ENCODE data around the gene BCAS3. TPM values are rescaled to one million over a fixed set of nuclear protein-coding genes. Genes with fewer than 3 reads are reported as not detected.

The BCAS3 gene
- total RNA-seq, 1 experiment from 2014 or later: 26.3 TPM

- CTCF ChIA-PET: no interaction called here
- POLR2A ChIA-PET: no interaction called here
- Histone ChIP-seq H3K79me2 (ENCODE audit: insufficient read depth, low read length) (no peaks in the 10 kb centered on the region), H3K27me3 (ENCODE audit: insufficient read depth, low read length) (no peaks in the 10 kb centered on the region), H3K9me2 (ENCODE audit: insufficient read depth) (no peaks in the 10 kb centered on the region), H3K4me2 (ENCODE audit: low read length) (no peak overlapping the region), H3K9me3 (ENCODE audit: control insufficient read depth in 1 of 2, insufficient read depth in 1 of 2, low read depth in 1 of 2, low read length in 2 of 2) (no peaks in the 10 kb centered on the region), H2AFZ (ENCODE audit: low read depth, low read length, poor library complexity, severe bottlenecking) (no peak overlapping the region), H4K20me1 (ENCODE audit: insufficient read depth) (no peaks in the 10 kb centered on the region), H3K4me3 (replicated peaks in 1 of 2; ENCODE audit: low read depth in 1 of 2, low read length in 2 of 2) (no peak overlapping the region), H3K9ac (ENCODE audit: low read length) (no peak overlapping the region), H3K36me3 (ENCODE audit: control insufficient read depth in 1 of 2, insufficient read depth in 2 of 2, low read length in 2 of 2) (no peaks in the 10 kb centered on the region), H3K4me1 (ENCODE audit: control insufficient read depth in 1 of 2, insufficient read depth in 2 of 2, low read length in 2 of 2) (no peaks in the 10 kb centered on the region), H3K27ac (ENCODE audit: low read depth, low read length) (no peak overlapping the region)
- BruUV-seq (replicated peaks): no TSS peak
- intact Hi-C loops (cut with micrococcal nuclease): no loop called here
- no peak for TF ChIP-seq SRF (IDR thresholded peaks at IDR 0.05; ENCODE audit: low read depth)
- no peak for TF ChIP-seq SP1 (IDR thresholded peaks at IDR 0.05; ENCODE audit: low read depth)
- no peak for TF ChIP-seq ZNF274 (IDR thresholded peaks at IDR 0.05; ENCODE audit: low read depth, low read length)
- TF ChIP-seq, protein P1, sequence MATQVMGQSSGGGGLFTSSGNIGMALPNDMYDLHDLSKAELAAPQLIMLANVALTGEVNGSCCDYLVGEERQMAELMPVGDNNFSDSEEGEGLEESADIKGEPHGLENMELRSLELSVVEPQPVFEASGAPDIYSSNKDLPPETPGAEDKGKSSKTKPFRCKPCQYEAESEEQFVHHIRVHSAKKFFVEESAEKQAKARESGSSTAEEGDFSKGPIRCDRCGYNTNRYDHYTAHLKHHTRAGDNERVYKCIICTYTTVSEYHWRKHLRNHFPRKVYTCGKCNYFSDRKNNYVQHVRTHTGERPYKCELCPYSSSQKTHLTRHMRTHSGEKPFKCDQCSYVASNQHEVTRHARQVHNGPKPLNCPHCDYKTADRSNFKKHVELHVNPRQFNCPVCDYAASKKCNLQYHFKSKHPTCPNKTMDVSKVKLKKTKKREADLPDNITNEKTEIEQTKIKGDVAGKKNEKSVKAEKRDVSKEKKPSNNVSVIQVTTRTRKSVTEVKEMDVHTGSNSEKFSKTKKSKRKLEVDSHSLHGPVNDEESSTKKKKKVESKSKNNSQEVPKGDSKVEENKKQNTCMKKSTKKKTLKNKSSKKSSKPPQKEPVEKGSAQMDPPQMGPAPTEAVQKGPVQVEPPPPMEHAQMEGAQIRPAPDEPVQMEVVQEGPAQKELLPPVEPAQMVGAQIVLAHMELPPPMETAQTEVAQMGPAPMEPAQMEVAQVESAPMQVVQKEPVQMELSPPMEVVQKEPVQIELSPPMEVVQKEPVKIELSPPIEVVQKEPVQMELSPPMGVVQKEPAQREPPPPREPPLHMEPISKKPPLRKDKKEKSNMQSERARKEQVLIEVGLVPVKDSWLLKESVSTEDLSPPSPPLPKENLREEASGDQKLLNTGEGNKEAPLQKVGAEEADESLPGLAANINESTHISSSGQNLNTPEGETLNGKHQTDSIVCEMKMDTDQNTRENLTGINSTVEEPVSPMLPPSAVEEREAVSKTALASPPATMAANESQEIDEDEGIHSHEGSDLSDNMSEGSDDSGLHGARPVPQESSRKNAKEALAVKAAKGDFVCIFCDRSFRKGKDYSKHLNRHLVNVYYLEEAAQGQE (IDR thresholded peaks at IDR 0.05; ENCODE audit: low read depth): no peak
- no peak for TF ChIP-seq POLR2AphosphoS5 (IDR thresholded peaks at IDR 0.05; ENCODE audit: low read depth, low read length)
- TF ChIP-seq CBX3 (IDR thresholded peaks at IDR 0.05; ENCODE audit: low read depth): no peak
- no peak for TF ChIP-seq RAD21 (IDR thresholded peaks at IDR 0.05; ENCODE audit: low read depth)
- no peak for TF ChIP-seq EGR1 (IDR thresholded peaks at IDR 0.05; ENCODE audit: low read depth)
- TF ChIP-seq, protein P2, sequence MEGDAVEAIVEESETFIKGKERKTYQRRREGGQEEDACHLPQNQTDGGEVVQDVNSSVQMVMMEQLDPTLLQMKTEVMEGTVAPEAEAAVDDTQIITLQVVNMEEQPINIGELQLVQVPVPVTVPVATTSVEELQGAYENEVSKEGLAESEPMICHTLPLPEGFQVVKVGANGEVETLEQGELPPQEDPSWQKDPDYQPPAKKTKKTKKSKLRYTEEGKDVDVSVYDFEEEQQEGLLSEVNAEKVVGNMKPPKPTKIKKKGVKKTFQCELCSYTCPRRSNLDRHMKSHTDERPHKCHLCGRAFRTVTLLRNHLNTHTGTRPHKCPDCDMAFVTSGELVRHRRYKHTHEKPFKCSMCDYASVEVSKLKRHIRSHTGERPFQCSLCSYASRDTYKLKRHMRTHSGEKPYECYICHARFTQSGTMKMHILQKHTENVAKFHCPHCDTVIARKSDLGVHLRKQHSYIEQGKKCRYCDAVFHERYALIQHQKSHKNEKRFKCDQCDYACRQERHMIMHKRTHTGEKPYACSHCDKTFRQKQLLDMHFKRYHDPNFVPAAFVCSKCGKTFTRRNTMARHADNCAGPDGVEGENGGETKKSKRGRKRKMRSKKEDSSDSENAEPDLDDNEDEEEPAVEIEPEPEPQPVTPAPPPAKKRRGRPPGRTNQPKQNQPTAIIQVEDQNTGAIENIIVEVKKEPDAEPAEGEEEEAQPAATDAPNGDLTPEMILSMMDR (IDR thresholded peaks at IDR 0.05 in 2 of 3, conservative IDR thresholded peaks at IDR 0.05 in 1 of 3; ENCODE audit: borderline replicate concordance in 1 of 3, insufficient read depth in 1 of 3, low read depth in 2 of 3, low read length in 2 of 3): no peak
- no peak for TF ChIP-seq CEBPB (IDR thresholded peaks at IDR 0.05; ENCODE audit: low read depth)
- no peak for TF ChIP-seq ZFX (IDR thresholded peaks at IDR 0.05)
- no peak for TF ChIP-seq TCF7L2 (IDR thresholded peaks at IDR 0.05; ENCODE audit: borderline replicate concordance, extremely low read depth, insufficient read depth, insufficient read length)
- TF ChIP-seq, protein P3, sequence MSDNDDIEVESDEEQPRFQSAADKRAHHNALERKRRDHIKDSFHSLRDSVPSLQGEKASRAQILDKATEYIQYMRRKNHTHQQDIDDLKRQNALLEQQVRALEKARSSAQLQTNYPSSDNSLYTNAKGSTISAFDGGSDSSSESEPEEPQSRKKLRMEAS (IDR thresholded peaks at IDR 0.05): no peak
- no peak for TF ChIP-seq JUND (IDR thresholded peaks at IDR 0.05)
- no peak for TF ChIP-seq FOSL1 (IDR thresholded peaks at IDR 0.05; ENCODE audit: low read depth)
- ATAC-seq (no peak), DNase-seq (ENCODE audit: low read depth, low spot score) (no peak)
- RAD21 ChIA-PET (ENCODE audit: low non-redundant PET in 1 of 2, low total read pairs in 2 of 2, uncharacterized antibody in 2 of 2, unreplicated experiment in 2 of 2): no interaction called here
These were observed 478.1 kb downstream of the BCAS3 start for GRCh38 chr17:61155590-61156237.

All from HCT116 (cell line).